ENCODE results near the gene LZTR1. TPM values are rescaled to one million over a fixed set of nuclear protein-coding genes. Genes with fewer than 3 reads are reported as not detected.
A peak's percentile ranks its signal among the peaks of the same experiment; 100 is the strongest.

Gene LZTR1
- total RNA-seq, 1 experiment from 2014 or later, result 13.0 TPM

- DNase-seq (ENCODE audit: low read depth), result no peak
Observed at GRCh38 chr22:20980938-20981722, 967 bp upstream of the LZTR1 start.

GRCh38 chr22:20982563-20982882, 426 bp downstream of the LZTR1 start:
- no peak for DNase-seq (ENCODE audit: low read depth)

- no peak for DNase-seq (ENCODE audit: low read depth)
Observed at GRCh38 chr22:20983081-20983771, 1.1 kb downstream of the LZTR1 start.

GRCh38 chr22:20985720-20986119, 3.6 kb downstream of the LZTR1 start:
- DNase-seq (ENCODE audit: low read depth), result no peak

GRCh38 chr22:20986365-20986764, 4.3 kb downstream of the LZTR1 start:
- DNase-seq (ENCODE audit: low read depth), result no peak

- DNase-seq (ENCODE audit: low read depth), result no peak
Observed at GRCh38 chr22:20987375-20987774, 5.3 kb downstream of the LZTR1 start.

- no peak for DNase-seq (ENCODE audit: low read depth)
Observed at GRCh38 chr22:20988573-20989322, 6.7 kb downstream of the LZTR1 start.

- DNase-seq (ENCODE audit: low read depth), result peak; percentile 52
Observed at GRCh38 chr22:20989323-20990138, 7.4 kb downstream of the LZTR1 start.

GRCh38 chr22:20990184-20991180, 8.4 kb downstream of the LZTR1 start:
- no peak for DNase-seq (ENCODE audit: low read depth)

- no peak for DNase-seq (ENCODE audit: low read depth)
Observed at GRCh38 chr22:20991252-20992055, 9.4 kb downstream of the LZTR1 start.

GRCh38 chr22:20992056-20992442, 10.0 kb downstream of the LZTR1 start:
- DNase-seq (ENCODE audit: low read depth), result no peak

- DNase-seq (ENCODE audit: low read depth), result no peak
Observed at GRCh38 chr22:20992456-20993303, 10.6 kb downstream of the LZTR1 start.

- DNase-seq (ENCODE audit: low read depth), result no peak
Observed at GRCh38 chr22:20993304-20994127, 11.4 kb downstream of the LZTR1 start.

GRCh38 chr22:20994128-20994901, 12.2 kb downstream of the LZTR1 start:
- DNase-seq (ENCODE audit: low read depth), result no peak

- no peak for DNase-seq (ENCODE audit: low read depth)
Observed at GRCh38 chr22:20994902-20995241, 12.8 kb downstream of the LZTR1 start.

- no peak for DNase-seq (ENCODE audit: low read depth)
Observed at GRCh38 chr22:20995329-20996030, 13.4 kb downstream of the LZTR1 start.

- no peak for DNase-seq (ENCODE audit: low read depth)
Observed at GRCh38 chr22:20996031-20996410, 13.9 kb downstream of the LZTR1 start.

Data from M059J (cell line).